ENCODE results near the gene EPB41L5.
"Not testable (repeated sequence)": the region's sequence is repeated elsewhere in the genome, so short reads cannot be mapped to it uniquely, and the experiment has no call there.

Gene EPB41L5

GRCh38 chr2:120016800-120017199, 3.9 kb downstream of the EPB41L5 start:
- TF ChIP-seq GATA1 (IDR thresholded peaks at IDR 0.05; ENCODE audit: low read depth, low read length), result no peak
- no peak for TF ChIP-seq POLR2A (IDR thresholded peaks at IDR 0.05; ENCODE audit: low read length)
- DNase-seq, result no peak

- TF ChIP-seq GATA1 (IDR thresholded peaks at IDR 0.05; ENCODE audit: low read depth, low read length), result no peak
- TF ChIP-seq POLR2A (IDR thresholded peaks at IDR 0.05; ENCODE audit: low read length), result no peak
- DNase-seq, result no peak
These were observed 4.3 kb downstream of the EPB41L5 start for GRCh38 chr2:120017201-120017600.

- TF ChIP-seq POLR2A (IDR thresholded peaks at IDR 0.05; ENCODE audit: low read length) (no peak), GATA1 (IDR thresholded peaks at IDR 0.05; ENCODE audit: low read depth, low read length) (no peak)
- DNase-seq, result no peak
These were observed 5.7 kb downstream of the EPB41L5 start for GRCh38 chr2:120018549-120018948.

- TF ChIP-seq POLR2A (IDR thresholded peaks at IDR 0.05; ENCODE audit: low read length) (no peak), GATA1 (IDR thresholded peaks at IDR 0.05; ENCODE audit: low read depth, low read length) (no peak)
- DNase-seq, result no peak
These were observed 7.7 kb downstream of the EPB41L5 start for GRCh38 chr2:120020554-120020953.

- DNase-seq, result not testable (repeated sequence)
These were observed 9.6 kb downstream of the EPB41L5 start for GRCh38 chr2:120022505-120022904.

GRCh38 chr2:120026890-120027289, 14.0 kb downstream of the EPB41L5 start:
- TF ChIP-seq GATA1 (IDR thresholded peaks at IDR 0.05; ENCODE audit: low read depth, low read length), result no peak
- TF ChIP-seq POLR2A (IDR thresholded peaks at IDR 0.05; ENCODE audit: low read length), result no peak
- DNase-seq, result no peak

- DNase-seq, result no peak
- no peak for TF ChIP-seq GATA1 (IDR thresholded peaks at IDR 0.05; ENCODE audit: low read depth, low read length)
- TF ChIP-seq POLR2A (IDR thresholded peaks at IDR 0.05; ENCODE audit: low read length), result no peak
These were observed 15.9 kb downstream of the EPB41L5 start for GRCh38 chr2:120028795-120029194.

GRCh38 chr2:120029672-120030640, 17.1 kb downstream of the EPB41L5 start:
- DNase-seq, result no peak
- no peak for TF ChIP-seq GATA1 (IDR thresholded peaks at IDR 0.05; ENCODE audit: low read depth, low read length)
- TF ChIP-seq POLR2A (IDR thresholded peaks at IDR 0.05; ENCODE audit: low read length), result no peak

GRCh38 chr2:120032297-120032696, 19.4 kb downstream of the EPB41L5 start:
- no peak for DNase-seq
- TF ChIP-seq GATA1 (IDR thresholded peaks at IDR 0.05; ENCODE audit: low read depth, low read length) (no peak), POLR2A (IDR thresholded peaks at IDR 0.05; ENCODE audit: low read length) (no peak)

GRCh38 chr2:120034027-120034426, 21.1 kb downstream of the EPB41L5 start:
- DNase-seq, result no peak
- TF ChIP-seq POLR2A (IDR thresholded peaks at IDR 0.05; ENCODE audit: low read length) (no peak), GATA1 (IDR thresholded peaks at IDR 0.05; ENCODE audit: low read depth, low read length) (no peak)

GRCh38 chr2:120034621-120035020, 21.7 kb downstream of the EPB41L5 start:
- no peak for DNase-seq
- TF ChIP-seq GATA1 (IDR thresholded peaks at IDR 0.05; ENCODE audit: low read depth, low read length) (no peak), POLR2A (IDR thresholded peaks at IDR 0.05; ENCODE audit: low read length) (no peak)

- DNase-seq, result no peak
- no peak for TF ChIP-seq POLR2A (IDR thresholded peaks at IDR 0.05; ENCODE audit: low read length)
- no peak for TF ChIP-seq GATA1 (IDR thresholded peaks at IDR 0.05; ENCODE audit: low read depth, low read length)
These were observed 23.3 kb downstream of the EPB41L5 start for GRCh38 chr2:120036145-120036544.

GRCh38 chr2:120037995-120038541, 25.2 kb downstream of the EPB41L5 start:
- no peak for DNase-seq

GRCh38 chr2:120042359-120042758, 29.5 kb downstream of the EPB41L5 start:
- no peak for DNase-seq
- TF ChIP-seq GATA1 (IDR thresholded peaks at IDR 0.05; ENCODE audit: low read depth, low read length) (no peak), POLR2A (IDR thresholded peaks at IDR 0.05; ENCODE audit: low read length) (no peak)

More at GRCh38 chr2:120037995-120038541, 25.2 kb downstream of the EPB41L5 start:
- TF ChIP-seq POLR2A (IDR thresholded peaks at IDR 0.05; ENCODE audit: low read length), result no peak
- TF ChIP-seq GATA1 (IDR thresholded peaks at IDR 0.05; ENCODE audit: low read depth, low read length), result no peak

GRCh38 chr2:120044336-120044735, 31.5 kb downstream of the EPB41L5 start:
- DNase-seq, result no peak
- TF ChIP-seq POLR2A (IDR thresholded peaks at IDR 0.05; ENCODE audit: low read length), result no peak
- no peak for TF ChIP-seq GATA1 (IDR thresholded peaks at IDR 0.05; ENCODE audit: low read depth, low read length)

- DNase-seq, result not testable (repeated sequence)
These were observed 32.9 kb downstream of the EPB41L5 start for GRCh38 chr2:120045775-120046174.

GRCh38 chr2:120046252-120046651, 33.4 kb downstream of the EPB41L5 start:
- not testable (repeated sequence) for DNase-seq

Data from erythroblast (primary cell).